ENCODE measurements around the gene NXPE1.

DNA sequence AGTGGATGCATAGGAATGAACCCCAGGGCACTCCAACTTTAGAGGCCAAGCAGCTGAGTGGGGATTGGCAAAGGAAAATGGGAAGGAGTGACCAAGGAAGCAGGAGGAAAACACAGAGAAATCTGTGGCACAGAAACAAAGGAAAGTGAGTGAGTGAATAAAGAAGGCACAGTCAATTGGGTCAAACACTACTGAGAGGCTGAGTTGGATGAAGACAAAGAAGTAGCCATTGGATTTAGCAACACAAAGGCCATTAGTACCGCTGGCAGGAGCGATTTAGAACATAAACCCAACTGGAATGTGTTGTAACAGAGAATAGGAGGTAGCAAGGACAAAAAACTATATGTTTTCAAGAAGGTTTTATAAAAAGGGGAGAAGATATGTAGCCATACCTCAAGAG is 6.6 kb upstream of the NXPE1 start:
- TF ChIP-seq, protein P1, sequence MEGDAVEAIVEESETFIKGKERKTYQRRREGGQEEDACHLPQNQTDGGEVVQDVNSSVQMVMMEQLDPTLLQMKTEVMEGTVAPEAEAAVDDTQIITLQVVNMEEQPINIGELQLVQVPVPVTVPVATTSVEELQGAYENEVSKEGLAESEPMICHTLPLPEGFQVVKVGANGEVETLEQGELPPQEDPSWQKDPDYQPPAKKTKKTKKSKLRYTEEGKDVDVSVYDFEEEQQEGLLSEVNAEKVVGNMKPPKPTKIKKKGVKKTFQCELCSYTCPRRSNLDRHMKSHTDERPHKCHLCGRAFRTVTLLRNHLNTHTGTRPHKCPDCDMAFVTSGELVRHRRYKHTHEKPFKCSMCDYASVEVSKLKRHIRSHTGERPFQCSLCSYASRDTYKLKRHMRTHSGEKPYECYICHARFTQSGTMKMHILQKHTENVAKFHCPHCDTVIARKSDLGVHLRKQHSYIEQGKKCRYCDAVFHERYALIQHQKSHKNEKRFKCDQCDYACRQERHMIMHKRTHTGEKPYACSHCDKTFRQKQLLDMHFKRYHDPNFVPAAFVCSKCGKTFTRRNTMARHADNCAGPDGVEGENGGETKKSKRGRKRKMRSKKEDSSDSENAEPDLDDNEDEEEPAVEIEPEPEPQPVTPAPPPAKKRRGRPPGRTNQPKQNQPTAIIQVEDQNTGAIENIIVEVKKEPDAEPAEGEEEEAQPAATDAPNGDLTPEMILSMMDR (IDR thresholded peaks at IDR 0.05): no peak
- TF ChIP-seq NR3C1 (IDR thresholded peaks at IDR 0.05) (no peak), EP300 (IDR thresholded peaks at IDR 0.05) (no peak), POLR2AphosphoS2 (conservative IDR thresholded peaks at IDR 0.05; ENCODE audit: low read length) (no peak)
